ENCODE measurements around the gene RAVER1.

DNA sequence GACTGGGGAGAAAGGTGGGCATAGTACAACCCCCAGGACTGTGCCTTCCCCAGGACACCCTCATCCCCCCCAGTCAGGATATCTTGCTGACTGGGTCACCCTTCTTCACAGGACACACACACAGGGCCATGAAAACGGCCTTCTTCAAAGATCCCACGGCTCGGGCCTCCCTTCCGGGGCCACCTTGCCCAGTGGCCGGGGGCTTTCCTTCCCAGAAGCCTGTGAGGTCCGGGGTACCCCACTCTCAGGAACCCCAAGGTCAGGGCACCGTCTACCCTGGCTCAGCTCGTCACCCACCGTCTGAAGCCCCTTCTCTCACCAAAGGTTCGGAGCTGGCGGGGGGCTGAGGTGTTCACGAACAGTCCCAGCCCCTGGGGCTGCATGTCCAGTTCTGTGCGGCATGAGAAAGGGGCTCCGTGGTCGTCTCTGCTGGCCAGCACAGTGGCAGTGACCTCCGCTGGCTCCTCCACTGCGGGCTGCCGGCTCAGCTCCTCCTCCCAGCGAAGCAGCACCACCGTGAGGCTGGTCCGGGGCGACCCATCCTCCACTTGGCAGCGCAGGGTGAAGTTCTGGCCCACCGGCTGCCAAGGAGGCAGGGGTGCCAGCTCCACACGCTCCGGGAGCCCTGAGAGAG, 2.1 kb upstream of the RAVER1 start:
- TF ChIP-seq EZH2phosphoT487 (IDR thresholded peaks at IDR 0.05; ENCODE audit: borderline replicate concordance, low read depth, low read length), result no peak
- TF ChIP-seq, protein P1, sequence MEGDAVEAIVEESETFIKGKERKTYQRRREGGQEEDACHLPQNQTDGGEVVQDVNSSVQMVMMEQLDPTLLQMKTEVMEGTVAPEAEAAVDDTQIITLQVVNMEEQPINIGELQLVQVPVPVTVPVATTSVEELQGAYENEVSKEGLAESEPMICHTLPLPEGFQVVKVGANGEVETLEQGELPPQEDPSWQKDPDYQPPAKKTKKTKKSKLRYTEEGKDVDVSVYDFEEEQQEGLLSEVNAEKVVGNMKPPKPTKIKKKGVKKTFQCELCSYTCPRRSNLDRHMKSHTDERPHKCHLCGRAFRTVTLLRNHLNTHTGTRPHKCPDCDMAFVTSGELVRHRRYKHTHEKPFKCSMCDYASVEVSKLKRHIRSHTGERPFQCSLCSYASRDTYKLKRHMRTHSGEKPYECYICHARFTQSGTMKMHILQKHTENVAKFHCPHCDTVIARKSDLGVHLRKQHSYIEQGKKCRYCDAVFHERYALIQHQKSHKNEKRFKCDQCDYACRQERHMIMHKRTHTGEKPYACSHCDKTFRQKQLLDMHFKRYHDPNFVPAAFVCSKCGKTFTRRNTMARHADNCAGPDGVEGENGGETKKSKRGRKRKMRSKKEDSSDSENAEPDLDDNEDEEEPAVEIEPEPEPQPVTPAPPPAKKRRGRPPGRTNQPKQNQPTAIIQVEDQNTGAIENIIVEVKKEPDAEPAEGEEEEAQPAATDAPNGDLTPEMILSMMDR (conservative IDR thresholded peaks at IDR 0.05; ENCODE audit: low read length), result no peak

Data from OCI-LY7 (cell line).